K562 (cell line): Measurements from ENCODE around the gene FOXP3. TPM values are rescaled to one million over a fixed set of nuclear protein-coding genes. Genes with fewer than 3 reads are reported as not detected.
A peak's percentile ranks its signal among the peaks of the same experiment; 100 is the strongest.

Experiments
- BCL6 ChIP-seq: fragments of 250-450 bp; sonication (Bioruptor Pico); IDR thresholded peaks from 2 replicates; pipeline ENCODE4 v1.4.0; 2020
- BRF2 ChIP-seq: IDR thresholded peaks from 3 replicates; pipeline ENCODE4 v1.6.1; 2011; ENCODE audit warnings: borderline replicate concordance, mild to moderate bottlenecking; ENCODE audit not compliant: insufficient read length, insufficient read depth
- EGR1 ChIP-seq: fragments of 450-650 bp; conservative IDR thresholded peaks from 2 replicates; pipeline ENCODE4 v1.6.1; 2017; ENCODE audit warnings: mild to moderate bottlenecking
- ETS2 ChIP-seq: IDR thresholded peaks from 2 replicates; pipeline ENCODE4 v1.6.1; 2016; ENCODE audit warnings: borderline replicate concordance, missing genetic modification characterization, mild to moderate bottlenecking, moderate library complexity, missing compliant biosample characterization; ENCODE audit not compliant: poor library complexity, severe bottlenecking
- HEY1 ChIP-seq: fragments of 250-450 bp; sonication (Bioruptor Pico); IDR thresholded peaks from 2 replicates; pipeline ENCODE4 v1.5.0; 2020; ENCODE audit warnings: mild to moderate bottlenecking, moderate library complexity, borderline replicate concordance
- NR2C1 ChIP-seq, 2 experiments: fragments of 450-650 bp; IDR thresholded peaks; 2 replicates each; pipeline ENCODE4 v1.6.1; 2017; ENCODE audit warnings: mild to moderate bottlenecking in 2 of 2, antibody characterized with exemption in 1 of 2, inconsistent platforms in 1 of 2, missing compliant biosample characterization in 1 of 2, missing genetic modification characterization in 1 of 2
- TAF7 ChIP-seq: fragments of 450-650 bp; IDR thresholded peaks from 2 replicates; pipeline ENCODE4 v1.6.1; 2016; ENCODE audit warnings: missing genetic modification characterization, missing compliant biosample characterization
- ZFP36 ChIP-seq: fragments of 150-350 bp; IDR thresholded peaks from 2 replicates; pipeline ENCODE4 v1.6.1; 2018; ENCODE audit warnings: low read length, low read depth; ENCODE audit not compliant: partially characterized antibody
- polyA plus RNA-seq, 8 experiments: library from polyadenylated mRNA; depleted of rRNA in 4 of 8; stranded (reverse) in 5 of 8; unstranded in 3 of 8; fragments of >200 nt; fragmentation: Nextera tagmentation in 2 of 8; fragmentation: Illumina TruSeq in 1 of 8; extraction: Ambion mirVana in 2 of 8; extraction: Trizol in 1 of 8; gene quantifications; 2 replicates each; pipeline versions ENCODE4 v1.2.1 to v1.2.3, GENCODE V29; 2011 to 2014; ENCODE audit warnings: inconsistent platforms in 1 of 8, missing spikeins in 1 of 8
- total RNA-seq, 7 experiments: library from RNA; depleted of rRNA in 6 of 7; stranded (reverse); fragments of >200 nt in 6 of 7; fragmentation: Illumina TruSeq in 2 of 7; extraction: Trizol in 2 of 7; gene quantifications; 2 replicates each; pipeline versions ENCODE4 v1.2.1 to v1.2.3, GENCODE V29; 2011 to 2021; ENCODE audit warnings: low replicate concordance in 1 of 7
- TF ChIP-seq, protein P1 (sequence below): fragments of 200-400 bp; formaldehyde crosslinking; IDR thresholded peaks from 2 replicates; pipeline ENCODE4 v1.6.1; 2017; ENCODE audit warnings: mild to moderate bottlenecking, low read depth, low read length, moderate library complexity
- TF ChIP-seq, protein P2 (sequence below): fragments of 450-650 bp; IDR thresholded peaks from 2 replicates; pipeline ENCODE4 v1.6.1; 2016; ENCODE audit warnings: mild to moderate bottlenecking, moderate library complexity
- TF ChIP-seq, protein P3 (sequence below): fragments of 250-450 bp; sonication (Bioruptor Pico); IDR thresholded peaks from 2 replicates; pipeline ENCODE4 v1.4.0; 2020; ENCODE audit warnings: borderline replicate concordance

The FOXP3 gene
- total and polyA plus RNA-seq, 9 of the 15 experiments (the other 6 are each of a cell fraction or from before 2014, with no cell fraction given) = 0.04 to 0.24 (median 0.07) TPM; not detected in 4

DNA sequence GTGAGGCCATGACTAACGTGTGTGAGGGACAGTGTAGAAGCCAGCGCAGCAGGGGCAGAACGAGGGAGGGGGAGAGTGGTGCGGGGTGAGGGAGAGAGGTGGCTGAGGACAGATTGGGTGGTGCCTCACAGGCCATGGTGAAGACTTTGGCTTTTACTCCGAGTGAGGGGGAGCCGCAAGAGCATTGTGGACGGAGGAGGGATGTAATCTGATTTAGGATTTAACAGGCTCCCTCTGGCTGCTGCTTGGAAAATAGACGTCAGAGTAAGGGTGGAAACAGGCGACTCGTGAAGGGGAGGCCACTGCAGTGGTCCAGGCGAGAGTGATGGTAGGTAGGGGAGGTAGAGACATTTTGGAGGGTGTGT lies 18.1 kb upstream of the FOXP3 start (continued):
- TF ChIP-seq NR2C1 (IDR thresholded peaks at IDR 0.05) (no peak), NR2C1 (tag; IDR thresholded peaks at IDR 0.05) (no peak), BRF2 (no peak), ETS2 (tag) (no peak), TAF7 (tag) (no peak), HEY1 (CRISPR knock-in tag) (no peak), EGR1 (no peak; the same call in 1 of the 2 replicates), BCL6 (no peak), ZFP36 (peak; percentile 48)
- TF ChIP-seq, protein P1, sequence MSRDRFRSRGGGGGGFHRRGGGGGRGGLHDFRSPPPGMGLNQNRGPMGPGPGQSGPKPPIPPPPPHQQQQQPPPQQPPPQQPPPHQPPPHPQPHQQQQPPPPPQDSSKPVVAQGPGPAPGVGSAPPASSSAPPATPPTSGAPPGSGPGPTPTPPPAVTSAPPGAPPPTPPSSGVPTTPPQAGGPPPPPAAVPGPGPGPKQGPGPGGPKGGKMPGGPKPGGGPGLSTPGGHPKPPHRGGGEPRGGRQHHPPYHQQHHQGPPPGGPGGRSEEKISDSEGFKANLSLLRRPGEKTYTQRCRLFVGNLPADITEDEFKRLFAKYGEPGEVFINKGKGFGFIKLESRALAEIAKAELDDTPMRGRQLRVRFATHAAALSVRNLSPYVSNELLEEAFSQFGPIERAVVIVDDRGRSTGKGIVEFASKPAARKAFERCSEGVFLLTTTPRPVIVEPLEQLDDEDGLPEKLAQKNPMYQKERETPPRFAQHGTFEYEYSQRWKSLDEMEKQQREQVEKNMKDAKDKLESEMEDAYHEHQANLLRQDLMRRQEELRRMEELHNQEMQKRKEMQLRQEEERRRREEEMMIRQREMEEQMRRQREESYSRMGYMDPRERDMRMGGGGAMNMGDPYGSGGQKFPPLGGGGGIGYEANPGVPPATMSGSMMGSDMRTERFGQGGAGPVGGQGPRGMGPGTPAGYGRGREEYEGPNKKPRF = no peak
- TF ChIP-seq, protein P2, sequence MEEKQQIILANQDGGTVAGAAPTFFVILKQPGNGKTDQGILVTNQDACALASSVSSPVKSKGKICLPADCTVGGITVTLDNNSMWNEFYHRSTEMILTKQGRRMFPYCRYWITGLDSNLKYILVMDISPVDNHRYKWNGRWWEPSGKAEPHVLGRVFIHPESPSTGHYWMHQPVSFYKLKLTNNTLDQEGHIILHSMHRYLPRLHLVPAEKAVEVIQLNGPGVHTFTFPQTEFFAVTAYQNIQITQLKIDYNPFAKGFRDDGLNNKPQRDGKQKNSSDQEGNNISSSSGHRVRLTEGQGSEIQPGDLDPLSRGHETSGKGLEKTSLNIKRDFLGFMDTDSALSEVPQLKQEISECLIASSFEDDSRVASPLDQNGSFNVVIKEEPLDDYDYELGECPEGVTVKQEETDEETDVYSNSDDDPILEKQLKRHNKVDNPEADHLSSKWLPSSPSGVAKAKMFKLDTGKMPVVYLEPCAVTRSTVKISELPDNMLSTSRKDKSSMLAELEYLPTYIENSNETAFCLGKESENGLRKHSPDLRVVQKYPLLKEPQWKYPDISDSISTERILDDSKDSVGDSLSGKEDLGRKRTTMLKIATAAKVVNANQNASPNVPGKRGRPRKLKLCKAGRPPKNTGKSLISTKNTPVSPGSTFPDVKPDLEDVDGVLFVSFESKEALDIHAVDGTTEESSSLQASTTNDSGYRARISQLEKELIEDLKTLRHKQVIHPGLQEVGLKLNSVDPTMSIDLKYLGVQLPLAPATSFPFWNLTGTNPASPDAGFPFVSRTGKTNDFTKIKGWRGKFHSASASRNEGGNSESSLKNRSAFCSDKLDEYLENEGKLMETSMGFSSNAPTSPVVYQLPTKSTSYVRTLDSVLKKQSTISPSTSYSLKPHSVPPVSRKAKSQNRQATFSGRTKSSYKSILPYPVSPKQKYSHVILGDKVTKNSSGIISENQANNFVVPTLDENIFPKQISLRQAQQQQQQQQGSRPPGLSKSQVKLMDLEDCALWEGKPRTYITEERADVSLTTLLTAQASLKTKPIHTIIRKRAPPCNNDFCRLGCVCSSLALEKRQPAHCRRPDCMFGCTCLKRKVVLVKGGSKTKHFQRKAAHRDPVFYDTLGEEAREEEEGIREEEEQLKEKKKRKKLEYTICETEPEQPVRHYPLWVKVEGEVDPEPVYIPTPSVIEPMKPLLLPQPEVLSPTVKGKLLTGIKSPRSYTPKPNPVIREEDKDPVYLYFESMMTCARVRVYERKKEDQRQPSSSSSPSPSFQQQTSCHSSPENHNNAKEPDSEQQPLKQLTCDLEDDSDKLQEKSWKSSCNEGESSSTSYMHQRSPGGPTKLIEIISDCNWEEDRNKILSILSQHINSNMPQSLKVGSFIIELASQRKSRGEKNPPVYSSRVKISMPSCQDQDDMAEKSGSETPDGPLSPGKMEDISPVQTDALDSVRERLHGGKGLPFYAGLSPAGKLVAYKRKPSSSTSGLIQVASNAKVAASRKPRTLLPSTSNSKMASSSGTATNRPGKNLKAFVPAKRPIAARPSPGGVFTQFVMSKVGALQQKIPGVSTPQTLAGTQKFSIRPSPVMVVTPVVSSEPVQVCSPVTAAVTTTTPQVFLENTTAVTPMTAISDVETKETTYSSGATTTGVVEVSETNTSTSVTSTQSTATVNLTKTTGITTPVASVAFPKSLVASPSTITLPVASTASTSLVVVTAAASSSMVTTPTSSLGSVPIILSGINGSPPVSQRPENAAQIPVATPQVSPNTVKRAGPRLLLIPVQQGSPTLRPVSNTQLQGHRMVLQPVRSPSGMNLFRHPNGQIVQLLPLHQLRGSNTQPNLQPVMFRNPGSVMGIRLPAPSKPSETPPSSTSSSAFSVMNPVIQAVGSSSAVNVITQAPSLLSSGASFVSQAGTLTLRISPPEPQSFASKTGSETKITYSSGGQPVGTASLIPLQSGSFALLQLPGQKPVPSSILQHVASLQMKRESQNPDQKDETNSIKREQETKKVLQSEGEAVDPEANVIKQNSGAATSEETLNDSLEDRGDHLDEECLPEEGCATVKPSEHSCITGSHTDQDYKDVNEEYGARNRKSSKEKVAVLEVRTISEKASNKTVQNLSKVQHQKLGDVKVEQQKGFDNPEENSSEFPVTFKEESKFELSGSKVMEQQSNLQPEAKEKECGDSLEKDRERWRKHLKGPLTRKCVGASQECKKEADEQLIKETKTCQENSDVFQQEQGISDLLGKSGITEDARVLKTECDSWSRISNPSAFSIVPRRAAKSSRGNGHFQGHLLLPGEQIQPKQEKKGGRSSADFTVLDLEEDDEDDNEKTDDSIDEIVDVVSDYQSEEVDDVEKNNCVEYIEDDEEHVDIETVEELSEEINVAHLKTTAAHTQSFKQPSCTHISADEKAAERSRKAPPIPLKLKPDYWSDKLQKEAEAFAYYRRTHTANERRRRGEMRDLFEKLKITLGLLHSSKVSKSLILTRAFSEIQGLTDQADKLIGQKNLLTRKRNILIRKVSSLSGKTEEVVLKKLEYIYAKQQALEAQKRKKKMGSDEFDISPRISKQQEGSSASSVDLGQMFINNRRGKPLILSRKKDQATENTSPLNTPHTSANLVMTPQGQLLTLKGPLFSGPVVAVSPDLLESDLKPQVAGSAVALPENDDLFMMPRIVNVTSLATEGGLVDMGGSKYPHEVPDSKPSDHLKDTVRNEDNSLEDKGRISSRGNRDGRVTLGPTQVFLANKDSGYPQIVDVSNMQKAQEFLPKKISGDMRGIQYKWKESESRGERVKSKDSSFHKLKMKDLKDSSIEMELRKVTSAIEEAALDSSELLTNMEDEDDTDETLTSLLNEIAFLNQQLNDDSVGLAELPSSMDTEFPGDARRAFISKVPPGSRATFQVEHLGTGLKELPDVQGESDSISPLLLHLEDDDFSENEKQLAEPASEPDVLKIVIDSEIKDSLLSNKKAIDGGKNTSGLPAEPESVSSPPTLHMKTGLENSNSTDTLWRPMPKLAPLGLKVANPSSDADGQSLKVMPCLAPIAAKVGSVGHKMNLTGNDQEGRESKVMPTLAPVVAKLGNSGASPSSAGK = peak; percentile 34; the same call in 1 of the 2 replicates
- TF ChIP-seq, protein P3, sequence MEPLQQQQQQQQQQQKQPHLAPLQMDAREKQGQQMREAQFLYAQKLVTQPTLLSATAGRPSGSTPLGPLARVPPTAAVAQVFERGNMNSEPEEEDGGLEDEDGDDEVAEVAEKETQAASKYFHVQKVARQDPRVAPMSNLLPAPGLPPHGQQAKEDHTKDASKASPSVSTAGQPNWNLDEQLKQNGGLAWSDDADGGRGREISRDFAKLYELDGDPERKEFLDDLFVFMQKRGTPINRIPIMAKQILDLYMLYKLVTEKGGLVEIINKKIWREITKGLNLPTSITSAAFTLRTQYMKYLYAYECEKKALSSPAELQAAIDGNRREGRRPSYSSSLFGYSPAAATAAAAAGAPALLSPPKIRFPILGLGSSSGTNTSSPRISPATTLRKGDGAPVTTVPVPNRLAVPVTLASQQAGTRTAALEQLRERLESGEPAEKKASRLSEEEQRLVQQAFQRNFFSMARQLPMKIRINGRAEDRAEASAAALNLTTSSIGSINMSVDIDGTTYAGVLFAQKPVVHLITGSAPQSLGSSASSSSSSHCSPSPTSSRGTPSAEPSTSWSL (CRISPR knock-in tag) = no peak
